Stimulated activated naive CD4-positive, alpha-beta T cell (primary cell): ENCODE results near the gene CPSF7.
"Not testable (repeated sequence)": the region's sequence is repeated elsewhere in the genome, so short reads cannot be mapped to it uniquely, and the experiment has no call there.

ENCODE experiments used
- DNase-seq, 6 experiments: peaks; one replicate each; lab custom pipeline; 2025; lab: John Stamatoyannopoulos, UW

CPSF7 gene, protein sequence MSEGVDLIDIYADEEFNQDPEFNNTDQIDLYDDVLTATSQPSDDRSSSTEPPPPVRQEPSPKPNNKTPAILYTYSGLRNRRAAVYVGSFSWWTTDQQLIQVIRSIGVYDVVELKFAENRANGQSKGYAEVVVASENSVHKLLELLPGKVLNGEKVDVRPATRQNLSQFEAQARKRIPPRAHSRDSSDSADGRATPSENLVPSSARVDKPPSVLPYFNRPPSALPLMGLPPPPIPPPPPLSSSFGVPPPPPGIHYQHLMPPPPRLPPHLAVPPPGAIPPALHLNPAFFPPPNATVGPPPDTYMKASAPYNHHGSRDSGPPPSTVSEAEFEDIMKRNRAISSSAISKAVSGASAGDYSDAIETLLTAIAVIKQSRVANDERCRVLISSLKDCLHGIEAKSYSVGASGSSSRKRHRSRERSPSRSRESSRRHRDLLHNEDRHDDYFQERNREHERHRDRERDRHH

DNA sequence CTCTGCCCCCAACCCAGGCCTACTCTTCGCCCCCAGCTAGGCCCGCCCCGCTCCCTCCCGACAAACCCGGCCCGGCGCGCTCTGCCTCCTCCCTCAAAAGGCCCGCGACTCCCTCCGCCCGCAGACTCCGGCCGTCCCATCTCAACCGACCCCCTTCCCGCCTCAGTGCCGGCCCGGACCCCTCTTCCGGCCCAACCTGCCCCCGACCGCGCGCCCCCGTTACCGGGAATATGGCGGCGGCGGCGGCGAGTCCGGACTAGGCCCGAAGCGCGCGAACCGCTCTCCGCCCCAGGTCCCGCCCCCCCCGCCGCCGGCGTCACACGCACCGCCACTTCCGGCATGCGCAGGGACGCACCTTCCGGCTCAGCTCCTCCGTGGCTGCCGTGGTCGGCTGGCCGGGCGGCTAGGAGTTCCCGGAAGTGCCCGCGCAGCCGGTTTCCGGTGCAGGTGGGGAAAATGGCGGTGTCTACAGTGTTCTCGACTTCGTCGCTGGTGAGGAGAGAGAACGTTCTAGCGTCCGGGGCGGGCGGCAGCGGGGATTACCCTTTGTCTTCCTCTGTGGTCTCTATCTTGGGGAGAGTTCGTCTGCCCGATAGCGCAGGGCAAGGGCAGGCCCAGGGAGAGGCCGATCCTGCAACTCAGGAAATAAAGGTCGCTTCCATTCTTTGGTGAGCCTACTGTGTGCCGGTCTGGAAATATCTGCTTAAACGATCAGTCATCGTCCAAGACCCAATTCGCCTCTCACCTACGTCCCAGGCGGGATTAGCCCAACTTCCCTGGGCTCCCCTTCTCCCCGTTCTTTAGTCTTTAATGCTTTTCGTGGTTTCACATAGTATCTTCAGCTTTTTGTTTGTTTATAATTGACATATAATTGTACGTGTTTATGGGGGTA lies at the start of gene CPSF7, which contains the start of gene SDHAF2:
CPSF7 (minus strand) TSS at position 285 of the 892 bp plus-strand sequence. CDS start 740 bp downstream, outside the sequence.
SDHAF2 (plus strand) TSS at position 434 of the 892 bp plus-strand sequence; CDS start at position 457, 23 bp downstream.
- DNase-seq, result peak; percentile 93 to 96 (median 95)

DNA sequence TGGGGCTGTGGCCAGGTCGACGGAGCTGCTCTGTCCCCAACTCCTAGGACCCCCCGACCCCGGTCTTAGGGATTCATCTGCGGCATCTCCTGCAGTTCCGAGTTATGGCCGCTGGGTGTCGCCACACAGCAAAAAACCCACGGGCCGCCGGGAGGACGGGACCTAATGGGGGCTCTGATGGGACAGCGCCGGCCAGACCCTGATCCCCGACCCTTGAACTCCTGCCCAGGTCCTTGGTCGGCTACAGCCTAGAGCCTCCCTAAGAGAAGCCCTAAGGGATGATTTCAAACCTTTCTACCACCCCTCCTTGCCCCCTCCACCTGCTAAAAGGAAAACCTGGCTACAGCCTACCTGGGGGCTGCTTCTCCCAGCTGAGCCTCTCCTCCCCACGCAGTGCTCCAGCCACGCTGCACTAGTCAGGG lies 48.0 kb upstream of the CPSF7 start:
- peak in 5 of 6 experiments; percentile 22 to 56 (median 40) for DNase-seq

DNA sequence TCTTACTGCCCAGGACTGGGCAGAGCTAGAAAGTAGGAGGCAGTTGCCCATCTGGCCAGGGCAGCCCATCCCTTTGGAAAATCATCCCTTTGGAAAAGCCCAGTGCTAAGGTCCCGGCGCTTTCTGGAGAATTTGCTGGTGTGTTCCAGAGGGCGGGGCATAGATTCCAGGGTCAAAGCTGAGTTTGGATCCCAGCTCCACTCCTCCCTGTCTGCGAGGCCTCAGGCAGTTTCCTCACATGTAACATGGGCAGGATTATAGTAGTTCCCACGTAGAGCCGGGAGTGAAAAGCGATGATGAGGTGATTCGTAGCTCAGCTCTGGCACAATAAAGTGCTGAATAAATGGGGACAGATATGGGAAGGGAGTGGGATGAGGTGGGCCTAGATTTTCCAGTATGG lies 47.4 kb upstream of the CPSF7 start:
- DNase-seq, result no peak

DNA sequence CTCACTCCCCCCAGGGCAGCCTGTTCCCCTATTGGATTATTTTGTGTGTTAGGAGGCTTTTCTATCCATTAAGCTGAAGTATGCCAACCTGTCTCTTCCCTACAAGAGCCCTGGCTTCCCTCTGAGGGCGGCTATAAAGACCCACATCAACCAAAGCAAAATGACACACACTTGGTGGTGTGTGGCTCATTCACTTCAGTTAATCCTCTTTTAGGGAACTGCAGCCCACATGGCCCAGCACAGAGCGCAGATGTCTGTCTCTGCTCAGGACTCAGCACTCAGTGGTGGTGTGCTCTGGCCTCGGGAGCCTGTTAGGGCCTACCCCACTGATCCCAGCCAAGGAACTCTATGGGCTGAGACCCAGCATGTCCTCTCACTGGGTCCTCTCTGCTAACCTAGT lies 46.6 kb upstream of the CPSF7 start:
- DNase-seq, result no peak

DNA sequence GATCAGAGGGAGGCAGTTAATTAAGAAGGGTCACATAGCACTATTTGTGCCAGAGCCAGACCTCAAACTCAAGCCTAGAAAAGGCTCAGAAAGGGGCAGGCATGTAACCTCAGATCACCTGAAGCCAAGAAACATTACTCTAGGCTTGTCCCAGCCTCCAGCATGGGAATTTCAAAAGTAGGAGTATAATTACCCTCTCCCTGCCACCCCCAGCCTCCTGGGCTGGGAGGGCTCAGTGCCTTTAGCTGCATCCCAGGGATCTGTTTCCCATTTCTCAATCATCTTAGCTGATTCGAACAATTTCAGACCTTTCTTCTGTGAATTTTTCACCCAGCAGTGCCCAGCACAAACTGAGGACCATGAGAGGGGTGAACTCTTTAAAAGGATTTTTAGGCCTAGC lies 45.7 kb upstream of the CPSF7 start:
- DNase-seq, result no peak

DNA sequence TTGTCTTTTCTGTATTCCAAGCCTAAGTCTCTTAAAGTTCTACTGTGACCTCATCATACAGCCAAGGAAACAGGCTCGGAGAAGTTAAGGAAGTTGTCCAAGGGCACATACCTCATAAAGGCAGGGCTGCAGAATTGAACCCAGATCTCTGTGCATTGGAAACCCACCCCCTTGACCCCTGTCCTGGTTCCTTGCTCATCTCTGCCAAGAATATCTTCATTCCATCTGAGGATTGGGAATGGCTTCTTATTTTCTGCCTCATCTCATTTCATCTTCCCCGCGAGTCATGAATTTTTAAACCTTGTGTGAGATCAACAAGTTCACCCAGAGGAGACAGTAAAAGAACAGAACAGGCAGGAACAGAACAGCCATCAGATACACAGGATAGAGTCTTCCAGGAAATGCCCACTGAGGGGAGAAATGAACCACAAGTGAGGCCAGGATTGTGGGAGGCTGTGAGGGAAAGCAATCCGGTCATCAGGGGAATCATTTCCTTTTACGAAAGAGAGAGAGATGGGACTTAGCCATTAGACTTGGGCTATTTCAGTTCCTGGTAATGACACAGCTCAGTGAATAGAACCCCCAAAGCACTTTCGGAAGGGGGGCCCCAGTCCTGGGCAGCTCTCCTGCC lies 44.4 kb upstream of the CPSF7 start:
- no peak for DNase-seq

DNA sequence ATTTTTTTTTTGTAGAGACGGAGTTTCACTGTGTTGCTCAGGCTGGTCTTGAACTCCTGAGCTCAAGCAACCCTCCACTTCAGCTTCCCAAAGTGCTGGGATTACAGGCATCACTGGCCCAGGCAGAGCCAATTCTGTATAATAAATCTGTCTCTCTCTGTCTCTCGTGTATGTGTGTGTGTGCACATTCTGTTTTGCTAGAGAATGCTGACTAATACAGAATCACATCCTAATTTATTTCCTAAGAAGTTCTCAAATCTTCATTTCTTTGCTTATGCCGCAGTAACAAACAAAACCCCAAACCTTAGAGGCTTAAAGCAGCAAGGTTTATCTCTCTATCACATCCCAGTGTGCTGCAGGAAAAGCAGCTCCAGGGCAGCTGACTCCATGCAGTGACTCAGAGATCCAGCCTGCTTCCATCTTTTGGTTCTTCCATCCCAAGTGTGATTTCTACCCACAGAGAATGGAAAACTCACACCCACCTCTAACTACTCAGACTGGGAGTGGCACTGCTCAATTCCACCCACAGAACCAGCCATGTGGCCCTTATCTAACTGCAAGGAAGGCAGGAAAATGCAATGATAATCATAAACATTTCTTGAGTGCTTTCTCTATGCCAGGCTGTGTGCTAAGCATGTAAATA lies 43.7 kb upstream of the CPSF7 start:
- no peak for DNase-seq

DNA sequence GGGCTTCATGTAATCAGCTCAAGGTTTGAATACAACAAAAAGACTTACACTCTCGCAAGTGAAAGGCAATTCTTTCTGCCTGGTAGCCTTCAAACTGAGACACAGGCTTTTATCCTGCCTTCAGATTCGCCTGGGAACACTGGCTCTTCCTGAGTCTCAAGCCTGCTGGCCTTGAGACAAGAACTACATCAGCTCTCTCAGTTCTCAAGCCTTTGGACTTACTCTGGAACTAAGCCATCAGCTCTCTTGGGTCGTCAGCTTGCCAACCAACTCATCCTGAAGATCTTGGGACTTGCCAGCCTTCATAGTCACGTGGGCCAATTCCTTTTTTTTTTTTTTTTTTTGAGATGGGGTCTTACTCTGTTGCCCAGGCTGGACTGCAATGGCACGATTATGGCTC lies 43.1 kb upstream of the CPSF7 start:
- no peak for DNase-seq

DNA sequence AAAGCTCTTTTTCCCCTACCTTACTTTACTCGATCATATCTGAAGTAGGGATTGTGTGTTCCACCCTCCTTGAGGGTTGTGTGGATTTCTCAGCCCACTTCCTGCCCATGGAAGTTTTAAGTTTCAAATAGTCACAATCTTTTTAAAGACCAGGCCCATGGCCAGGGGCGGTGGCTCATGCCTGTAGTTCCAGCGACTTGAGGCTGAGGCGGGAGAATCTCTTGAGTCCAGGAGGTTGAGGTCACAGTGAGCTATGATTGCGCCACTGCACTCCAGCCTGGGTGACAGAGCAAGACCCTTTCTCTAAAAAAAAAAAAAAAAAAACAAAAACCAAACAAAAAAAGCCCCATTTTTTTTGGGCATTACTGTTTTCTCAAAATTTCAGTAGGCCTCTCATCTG lies 42.5 kb upstream of the CPSF7 start:
- no peak for DNase-seq

DNA sequence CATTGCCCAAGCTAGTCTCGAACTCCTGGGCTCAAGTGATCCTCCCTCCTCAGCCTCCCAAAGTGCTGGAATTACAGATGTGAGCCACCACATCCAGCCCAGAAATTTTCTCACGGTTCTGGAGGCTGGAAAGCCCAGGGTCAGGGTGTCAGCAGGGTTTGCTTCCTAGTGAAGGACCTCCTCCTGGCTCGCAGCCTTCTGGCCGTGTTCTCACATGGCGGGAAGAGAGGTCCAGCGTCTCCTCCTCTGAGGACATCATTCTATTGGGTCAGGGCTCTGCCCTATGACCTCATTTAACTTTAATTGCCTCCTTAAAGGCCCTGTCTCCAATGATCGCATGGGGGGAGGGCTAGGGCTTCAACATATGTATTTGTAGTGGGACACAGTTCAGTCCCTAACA lies 38.2 kb upstream of the CPSF7 start:
- no peak for DNase-seq

DNA sequence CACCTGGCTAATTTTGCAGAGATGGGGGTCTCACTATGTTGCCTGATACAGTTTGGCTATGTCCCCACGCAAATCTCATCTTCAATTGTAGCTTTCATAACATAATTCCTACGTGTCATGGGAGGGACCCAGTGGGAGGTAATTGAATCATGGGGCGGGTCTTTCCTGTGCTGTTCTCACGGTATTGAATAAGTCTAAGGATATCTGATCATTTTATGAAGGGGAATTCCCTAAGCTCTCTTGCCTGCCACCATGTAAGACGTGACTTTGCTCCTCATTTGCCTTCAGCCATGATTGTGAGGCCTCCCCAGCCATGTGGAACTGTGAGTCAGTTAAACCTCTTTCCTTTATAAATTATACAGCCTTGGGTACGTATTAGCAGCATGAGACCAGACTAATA lies 37.8 kb upstream of the CPSF7 start:
- not testable (repeated sequence) for DNase-seq

DNA sequence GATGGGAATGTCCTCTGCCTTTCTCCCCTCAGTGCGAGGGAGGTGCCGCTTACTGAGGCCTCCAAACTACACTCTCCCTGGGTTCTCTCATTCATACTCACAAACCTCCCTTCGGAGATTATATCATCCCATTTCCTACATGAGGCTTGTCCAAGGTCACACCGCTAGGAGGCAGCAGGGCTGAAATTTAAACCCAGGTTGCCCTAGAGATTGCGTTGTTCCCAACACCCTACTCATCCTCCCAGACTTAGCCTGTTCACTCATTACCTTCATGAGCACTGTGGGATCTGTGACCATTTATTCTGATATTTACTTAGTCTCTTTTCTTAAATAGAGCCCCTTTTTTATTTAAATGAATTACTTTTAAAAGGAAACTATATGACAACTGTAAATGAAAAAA lies 31.2 kb upstream of the CPSF7 start:
- no peak for DNase-seq

DNA sequence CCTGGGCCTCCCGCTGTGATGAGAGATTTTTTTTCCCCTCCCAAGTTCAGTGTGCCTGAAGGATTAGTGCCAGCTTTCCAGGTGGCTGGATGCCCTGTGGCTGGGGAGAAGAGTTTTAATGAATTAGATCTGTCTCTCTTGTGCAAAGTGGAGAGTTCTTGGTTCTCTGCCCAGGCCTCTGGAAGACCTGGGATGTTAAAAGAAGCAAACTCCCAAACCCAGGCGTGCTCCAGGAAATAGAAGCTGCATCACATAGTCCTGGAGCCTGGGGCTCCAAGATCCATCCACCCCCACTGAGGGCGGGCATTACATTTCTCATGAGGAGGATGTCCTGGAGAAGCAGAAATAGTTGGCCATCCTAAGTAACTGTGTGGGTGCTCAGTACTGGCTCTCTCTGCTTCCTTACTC lies 30.7 kb upstream of the CPSF7 start:
- DNase-seq, result no peak

DNA sequence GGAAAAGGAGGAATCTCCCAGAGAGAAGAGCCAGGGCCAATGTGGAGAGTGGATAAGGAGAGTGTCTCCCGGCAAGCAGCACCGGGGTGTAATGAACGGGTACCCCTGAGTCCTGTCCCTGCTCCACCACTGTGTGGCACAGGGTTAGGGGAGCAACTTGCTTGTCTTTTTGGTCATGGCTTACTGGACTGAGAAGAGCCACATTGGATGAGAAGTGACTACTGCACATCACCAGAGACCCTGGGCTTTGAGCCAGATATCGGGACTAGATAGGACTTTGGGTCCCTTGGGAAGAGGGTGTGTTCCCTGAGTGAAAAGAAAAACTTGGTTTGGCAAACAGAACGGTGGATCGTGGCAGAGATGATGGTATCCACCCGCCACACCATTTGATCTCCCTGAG lies 24.7 kb upstream of the CPSF7 start:
- no peak for DNase-seq

DNA sequence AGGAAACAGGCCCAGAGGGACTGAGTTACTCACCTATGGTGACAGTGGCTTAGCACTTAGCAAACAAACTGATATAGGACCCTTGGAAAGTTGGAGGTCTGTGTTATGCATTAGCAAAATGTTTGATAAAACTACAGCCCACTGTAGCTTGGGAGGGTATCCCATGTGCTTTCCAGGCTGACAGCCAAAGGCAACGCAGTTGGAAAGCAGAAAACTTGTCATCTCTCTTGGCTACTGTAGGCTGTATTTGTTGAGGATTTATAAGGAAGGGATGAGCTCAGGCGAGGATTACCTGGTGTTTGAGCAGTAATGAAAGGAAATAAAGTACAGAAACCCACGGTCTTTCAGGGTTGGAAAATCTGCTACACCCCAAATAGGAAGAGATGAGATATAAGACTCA lies 23.9 kb upstream of the CPSF7 start:
- no peak for DNase-seq

DNA sequence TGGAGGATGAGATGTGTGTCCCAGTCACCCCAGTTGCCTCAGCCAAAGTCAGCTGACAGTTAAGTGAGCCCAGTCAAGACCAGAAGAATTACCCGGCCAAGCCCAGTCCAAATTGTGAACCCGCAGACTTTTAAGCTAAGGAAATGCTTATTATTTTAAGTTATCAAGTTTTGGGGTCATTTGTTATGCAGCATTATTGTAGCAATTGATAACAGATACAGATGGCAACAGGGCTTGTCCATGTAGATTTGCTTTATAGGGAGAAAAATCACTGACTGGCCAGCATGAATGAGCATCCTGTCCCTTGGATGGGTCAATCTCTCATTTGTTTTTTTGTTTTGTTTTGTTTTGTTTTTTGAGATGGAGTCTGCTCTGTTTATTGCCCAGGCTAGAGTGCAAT lies 23.1 kb upstream of the CPSF7 start:
- DNase-seq, result no peak

DNA sequence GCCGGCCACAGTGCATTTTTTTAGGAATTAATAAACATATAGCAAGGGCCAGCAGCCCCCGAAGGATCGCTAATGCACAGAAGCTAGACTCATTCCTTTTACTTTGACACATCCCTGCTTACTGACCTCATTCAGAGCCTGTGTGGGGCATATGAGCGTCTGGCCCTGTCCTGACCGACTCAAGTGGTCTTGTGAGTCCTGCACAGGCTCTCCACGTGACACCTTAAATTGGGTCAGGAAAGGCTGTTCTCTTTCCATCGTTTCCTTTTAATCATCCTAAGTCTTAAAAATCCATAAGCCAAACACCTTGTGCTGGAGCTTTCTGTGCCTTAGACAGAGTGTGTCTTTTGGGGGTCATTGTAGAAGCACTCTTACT lies 18.8 kb upstream of the CPSF7 start:
- DNase-seq, result no peak

DNA sequence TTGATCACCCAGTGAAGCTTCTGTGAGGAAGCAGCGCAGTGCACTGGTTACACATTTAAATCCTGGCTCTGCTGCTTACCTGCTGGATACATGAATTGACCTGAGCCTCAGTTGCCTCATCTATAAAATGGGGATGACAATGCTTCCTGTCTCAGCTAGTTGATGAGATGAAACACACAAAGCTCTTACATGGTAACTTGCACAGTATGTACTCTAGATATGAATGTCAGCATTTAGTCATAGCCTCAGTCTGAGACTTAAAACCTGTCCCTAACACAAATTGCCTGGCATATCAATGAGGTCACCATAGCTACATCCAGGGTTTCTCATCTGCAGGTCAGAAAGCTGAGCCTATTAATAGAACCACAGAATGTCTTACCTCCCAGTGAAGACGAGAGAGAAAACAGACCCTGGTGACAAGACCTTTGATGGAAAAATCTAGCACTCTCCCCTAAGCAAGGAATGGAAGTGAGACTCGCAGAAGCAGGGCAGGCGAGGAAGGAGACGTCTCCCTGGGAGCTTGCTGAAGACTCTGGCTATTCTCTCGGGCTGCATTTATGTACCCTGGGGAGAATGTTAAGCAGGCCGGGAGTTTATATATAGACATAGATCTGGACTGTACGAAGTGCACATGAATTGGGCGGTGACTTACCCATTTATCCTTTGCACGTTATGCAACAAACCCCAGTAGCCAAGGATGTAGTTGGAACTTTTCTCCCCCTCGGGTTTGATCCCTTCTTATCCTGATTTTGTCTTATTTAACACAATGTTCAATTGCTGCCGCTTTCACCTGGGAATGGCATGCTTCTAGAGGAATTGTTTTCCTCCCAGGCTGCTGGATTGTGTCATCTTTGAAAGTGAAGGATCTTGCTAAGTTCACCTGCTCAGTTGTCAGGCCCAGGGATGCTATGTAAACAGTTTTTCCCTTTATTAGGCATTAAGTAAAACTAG lies 18.1 kb upstream of the CPSF7 start:
- DNase-seq, result no peak

DNA sequence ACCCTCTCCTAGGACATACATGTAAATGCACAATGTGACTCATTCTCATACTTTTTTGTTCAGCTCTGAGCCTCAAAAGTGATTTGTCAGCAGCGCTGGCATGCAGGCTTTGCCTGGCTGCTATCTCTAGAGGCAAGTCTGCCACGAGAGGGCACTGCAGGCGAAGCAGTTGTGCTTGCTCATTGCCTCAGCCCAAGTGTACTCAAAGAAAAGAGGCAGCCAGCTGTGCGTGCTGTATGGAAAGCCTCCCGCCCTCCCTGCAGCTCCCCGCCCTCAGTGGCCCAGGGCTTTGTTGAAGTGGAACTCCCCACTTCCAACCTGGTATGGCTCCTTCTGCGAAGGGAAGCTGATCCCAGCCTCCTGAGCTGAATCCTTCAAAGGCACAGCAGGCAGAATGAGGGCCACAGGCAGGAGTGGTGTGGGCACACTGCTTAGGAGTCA lies 16.5 kb upstream of the CPSF7 start:
- peak; percentile 9 to 57 (median 34) for DNase-seq

DNA sequence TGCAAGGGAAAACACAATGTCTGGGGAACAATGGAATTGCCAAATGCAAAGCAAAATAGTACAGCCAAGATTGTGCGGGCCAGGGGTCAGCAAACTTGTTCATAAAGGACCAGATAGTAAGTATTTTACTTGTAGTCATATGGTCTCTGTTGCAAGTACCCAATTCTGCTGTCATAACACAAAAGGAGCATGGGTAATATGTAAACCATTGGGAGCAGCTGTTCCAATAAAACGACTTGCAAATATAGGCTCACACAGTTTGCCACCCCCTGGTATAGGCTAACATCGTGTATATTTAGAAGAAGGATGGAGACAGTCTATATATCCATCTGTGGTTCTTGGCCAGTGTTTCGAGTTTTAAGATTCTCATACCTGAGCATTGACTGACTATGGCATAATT lies 15.7 kb upstream of the CPSF7 start:
- DNase-seq, result no peak

DNA sequence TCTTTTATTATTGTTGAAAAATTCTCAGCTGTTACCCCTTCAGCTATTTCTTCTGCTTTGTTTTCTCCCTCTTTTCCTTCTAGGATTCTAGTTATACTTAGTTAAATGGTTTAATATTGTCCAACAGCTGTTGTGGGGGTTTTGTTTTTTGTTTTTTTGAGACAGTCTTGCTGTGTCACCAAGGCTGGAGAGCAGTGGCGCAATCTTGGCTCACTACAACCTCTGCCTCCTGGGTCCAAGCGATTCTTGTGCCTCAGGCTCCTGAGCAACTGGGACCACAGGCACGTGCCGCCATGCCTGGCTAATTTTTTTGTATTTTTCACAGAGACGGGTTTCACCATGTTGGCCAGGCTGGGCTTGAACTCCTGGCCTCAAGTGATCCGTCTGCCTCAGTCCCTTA lies 12.8 kb upstream of the CPSF7 start:
- DNase-seq, result no peak
